H1 (cell line): ENCODE results near the gene SYT2. TPM values are rescaled to one million over a fixed set of nuclear protein-coding genes. Genes with fewer than 3 reads are reported as not detected.

Experiments used
- CTCF ChIA-PET: fragments of 300-600 bp; sonication (Branson Sonifier 250); formaldehyde crosslinking; loops from one replicate; lab custom pipeline; 2021; ENCODE audit not compliant: partially characterized antibody; lab: Charles Lee
- POLR2A ChIA-PET: fragments of 300-600 bp; sonication (Branson Sonifier 250); formaldehyde crosslinking; loops from one replicate; lab custom pipeline; 2021; ENCODE audit warnings: inconsistent platforms; ENCODE audit not compliant: partially characterized antibody; lab: Charles Lee
- DNase-seq, 2 experiments: peaks; one replicate each; pipeline versions ENCODE4 v3.0.0 to v3.0.0-alpha.2; 2010 to 2022; ENCODE audit warnings: low spot score in 2 of 2, low read depth in 1 of 2, mixed read lengths in 1 of 2
- FAIRE-seq: peaks from 2 replicates; lab custom pipeline; 2011; peaks lifted over from hg19 to GRCh38; lab: Jason Lieb, UNC
- H2AFZ ChIP-seq: 2 replicates; pipeline ENCODE4 v1.8.1; 2012; ENCODE audit warnings: low read length, inconsistent platforms
- H2AK5ac ChIP-seq: 2 replicates; pipeline ENCODE4 v1.6.1; 2013; ENCODE audit warnings: low read depth, low read length
- H2BK120ac ChIP-seq: replicated peaks from 2 replicates; pipeline ENCODE3; 2013; ENCODE audit warnings: low read depth, low read length, inconsistent platforms
- H2BK12ac ChIP-seq: 2 replicates; pipeline ENCODE4 v1.6.1; 2013; ENCODE audit warnings: low read depth, low read length
- H2BK15ac ChIP-seq: 2 replicates; pipeline ENCODE4 v1.6.1; 2013; ENCODE audit warnings: low read length
- H2BK20ac ChIP-seq: 2 replicates; pipeline ENCODE4 v1.6.1; 2013; ENCODE audit warnings: low read length
- H2BK5ac ChIP-seq: 2 replicates; pipeline ENCODE4 v1.6.1; 2013; ENCODE audit warnings: low read depth, low read length
- H3K14ac ChIP-seq: 2 replicates; pipeline ENCODE4 v1.6.1; 2013; ENCODE audit warnings: inconsistent platforms; ENCODE audit not compliant: insufficient read length
- H3K18ac ChIP-seq: 2 replicates; pipeline ENCODE4 v1.6.1; 2013; ENCODE audit warnings: low read length; ENCODE audit errors: extremely low read depth
- H3K23ac ChIP-seq: 2 replicates; pipeline ENCODE4 v1.6.1; 2013; ENCODE audit warnings: inconsistent platforms; ENCODE audit not compliant: insufficient read length
- H3K23me2 ChIP-seq: 2 replicates; pipeline ENCODE4 v1.6.1; 2013; ENCODE audit warnings: low read depth, low read length
- H3K27ac ChIP-seq: 2 replicates; pipeline ENCODE4 v1.6.1; 2011; ENCODE audit warnings: low read depth, low read length, inconsistent platforms
- H3K27me3 ChIP-seq, 4 experiments: replicated peaks in 1 of 4; 1 replicate in 1 of 4; 2 replicates in 3 of 4; pipeline versions ENCODE4 v1.6.1 to v1.8.1; 2011 to 2013; ENCODE audit warnings: low read length in 3 of 4, mild to moderate bottlenecking in 3 of 4, inconsistent platforms in 2 of 4, mixed read lengths in 2 of 4, moderate library complexity in 1 of 4; ENCODE audit not compliant: control insufficient read depth in 3 of 4, insufficient read depth in 3 of 4; ENCODE audit errors: extremely low read depth in 1 of 4
- H3K36me3 ChIP-seq, 4 experiments: 2 replicates each; pipeline versions ENCODE4 v1.6.1 to v1.8.1; 2011 to 2013; ENCODE audit warnings: mild to moderate bottlenecking in 4 of 4, low read length in 3 of 4, moderate library complexity in 2 of 4, control low read depth in 1 of 4, inconsistent platforms in 1 of 4; ENCODE audit not compliant: insufficient read depth in 4 of 4, control insufficient read depth in 2 of 4
- H3K4ac ChIP-seq: replicated peaks from 2 replicates; pipeline ENCODE3; 2013; ENCODE audit warnings: low read length, low read depth, mixed read lengths, inconsistent platforms; ENCODE audit not compliant: insufficient read length
- H3K4me1 ChIP-seq, 4 experiments: replicated peaks in 1 of 4; 1 replicate in 1 of 4; 2 replicates in 3 of 4; pipeline versions ENCODE4 v1.6.1 to v1.8.1; 2011 to 2013; ENCODE audit warnings: low read length in 3 of 4, inconsistent platforms in 2 of 4, mixed read lengths in 1 of 4; ENCODE audit not compliant: insufficient read depth in 4 of 4, control insufficient read depth in 3 of 4
- H3K4me2 ChIP-seq, 2 experiments: 2 replicates each; pipeline versions ENCODE4 v1.6.1 to v1.8.1; 2011 to 2013; ENCODE audit warnings: low read depth in 2 of 2, low read length in 2 of 2, control low read depth in 1 of 2, inconsistent platforms in 1 of 2, mild to moderate bottlenecking in 1 of 2; ENCODE audit not compliant: insufficient read depth in 1 of 2
- H3K4me3 ChIP-seq, 4 experiments: fragments of 200-600, 300-600 bp in 1 of 4; sonication (generic), shearing (Covaris generic), sonication (Bioruptor Twin) in 1 of 4; 2 replicates each; pipeline versions ENCODE4 v1.5.1 to v1.8.1; 2011 to 2016; ENCODE audit warnings: low read length in 4 of 4, low read depth in 3 of 4, control low read depth in 2 of 4, inconsistent platforms in 2 of 4, mild to moderate bottlenecking in 2 of 4, mixed read lengths in 1 of 4, moderate library complexity in 1 of 4; ENCODE audit not compliant: insufficient read depth in 2 of 4; ENCODE audit errors: extremely low read depth in 1 of 4
- H3K56ac ChIP-seq: replicated peaks from 2 replicates; pipeline ENCODE3; 2013; ENCODE audit warnings: low read depth, mild to moderate bottlenecking, mixed read lengths, low read length, inconsistent platforms; ENCODE audit not compliant: insufficient read length
- H3K79me1 ChIP-seq: 2 replicates; pipeline ENCODE4 v1.6.1; 2013; ENCODE audit warnings: low read depth, low read length, control low read depth
- H3K79me2 ChIP-seq, 2 experiments: 2 replicates each; pipeline versions ENCODE4 v1.6.1 to v1.8.1; 2012 to 2013; ENCODE audit warnings: low read length in 2 of 2, mild to moderate bottlenecking in 2 of 2, inconsistent platforms in 1 of 2; ENCODE audit not compliant: insufficient read depth in 2 of 2, control insufficient read depth in 1 of 2
- H3K9ac ChIP-seq, 4 experiments: replicated peaks in 1 of 4; 1 replicate in 1 of 4; 2 replicates in 3 of 4; pipeline versions ENCODE4 v1.6.1 to v1.8.1; 2011 to 2013; ENCODE audit warnings: low read depth in 3 of 4, low read length in 3 of 4, control low read depth in 2 of 4, mild to moderate bottlenecking in 2 of 4, moderate library complexity in 2 of 4, inconsistent platforms in 1 of 4; ENCODE audit errors: extremely low read depth in 1 of 4
- H3K9me3 ChIP-seq, 2 experiments: 2 replicates each; pipeline versions ENCODE4 v1.6.1 to v1.8.1; 2012 to 2013; ENCODE audit warnings: mild to moderate bottlenecking in 2 of 2, moderate library complexity in 2 of 2, control low read depth in 1 of 2, inconsistent platforms in 1 of 2, low read depth in 1 of 2, low read length in 1 of 2, mixed read lengths in 1 of 2; ENCODE audit not compliant: insufficient read depth in 2 of 2
- H4K20me1 ChIP-seq, 2 experiments: replicated peaks in 1 of 2; 2 replicates each; pipeline versions ENCODE3 to v1.8.1; 2011 to 2013; ENCODE audit warnings: inconsistent platforms in 2 of 2, low read length in 2 of 2, mild to moderate bottlenecking in 1 of 2; ENCODE audit not compliant: insufficient read depth in 2 of 2, control insufficient read depth in 1 of 2
- H4K5ac ChIP-seq: 2 replicates; pipeline ENCODE4 v1.6.1; 2013; ENCODE audit warnings: low read length, low read depth, mixed read lengths, inconsistent platforms; ENCODE audit not compliant: insufficient read length
- H4K8ac ChIP-seq: 2 replicates; pipeline ENCODE4 v1.8.0; 2013; ENCODE audit warnings: mild to moderate bottlenecking, moderate library complexity, low read length, inconsistent platforms; ENCODE audit not compliant: insufficient read depth; ENCODE audit errors: extremely low read depth
- H4K91ac ChIP-seq: replicated peaks from 2 replicates; pipeline ENCODE3; 2013; ENCODE audit warnings: low read length, mixed read lengths, inconsistent platforms; ENCODE audit not compliant: insufficient read length
- CBX5 ChIP-seq: fragments of 300-800, 300-1000 bp; sonication (generic); IDR thresholded peaks from 2 replicates; pipeline ENCODE4 v1.7.1; 2016; ENCODE audit warnings: antibody characterized with exemption, low read length, low read depth
- CBX8 ChIP-seq: fragments of 300-800, 300-1000 bp; sonication (generic); IDR thresholded peaks from 2 replicates; pipeline ENCODE4 v1.7.1; 2016; ENCODE audit warnings: low read depth, low read length, borderline replicate concordance
- E2F6 ChIP-seq: IDR thresholded peaks from 2 replicates; pipeline ENCODE4 v1.6.1; 2012; ENCODE audit warnings: inconsistent platforms
- EP300 ChIP-seq, 2 experiments: IDR thresholded peaks; 1 replicate in 1 of 2; 2 replicates in 1 of 2; pipeline ENCODE4 v1.6.1; 2011 to 2012; ENCODE audit warnings: low read depth in 2 of 2, low read length in 2 of 2, mild to moderate bottlenecking in 2 of 2, borderline replicate concordance in 1 of 2, inconsistent platforms in 1 of 2, moderate library complexity in 1 of 2
- FOSL1 ChIP-seq: IDR thresholded peaks from 2 replicates; pipeline ENCODE4 v1.6.1; 2011; ENCODE audit warnings: mild to moderate bottlenecking, low read depth, low read length, moderate library complexity; ENCODE audit not compliant: insufficient read depth
- GTF2F1 ChIP-seq: IDR thresholded peaks from 2 replicates; pipeline ENCODE4 v1.6.1; 2012; ENCODE audit warnings: low read depth, low read length, improper control_type of control experiment, borderline replicate concordance
- HDAC6 ChIP-seq: IDR thresholded peaks from one replicate; pipeline ENCODE4 v1.7.1; 2012; ENCODE audit warnings: low read depth, mild to moderate bottlenecking, inconsistent platforms, low read length, moderate library complexity
- MAFK ChIP-seq: IDR thresholded peaks from 2 replicates; pipeline ENCODE4 v1.6.1; 2012; ENCODE audit warnings: low read depth, mild to moderate bottlenecking, improper control_type of control experiment, low read length
- MAX ChIP-seq: IDR thresholded peaks from 2 replicates; pipeline ENCODE4 v1.6.1; 2012; ENCODE audit warnings: inconsistent platforms
- PHF8 ChIP-seq: fragments of 200-600 bp; sonication (generic); conservative IDR thresholded peaks from 2 replicates; pipeline ENCODE4 v1.7.1; 2012; ENCODE audit warnings: low read depth, mild to moderate bottlenecking, inconsistent platforms, low read length, moderate library complexity
- SIX5 ChIP-seq: IDR thresholded peaks from 2 replicates; pipeline ENCODE4 v1.6.1; 2011; ENCODE audit warnings: mild to moderate bottlenecking, low read depth, low read length
- USF2 ChIP-seq: IDR thresholded peaks from 2 replicates; pipeline ENCODE4 v1.6.1; 2011; ENCODE audit warnings: low read length, improper control_type of control experiment
- WGBS, 2 experiments: shearing (Covaris generic) in 1 of 2; methylation state at CpG; one replicate each; pipeline versions ENCODE4 v1.1.6 to v1.1.7; 2013 to 2015; ENCODE audit warnings: low lambda C conversion rate in 2 of 2, mixed read lengths in 2 of 2, inconsistent platforms in 1 of 2, low coverage in 1 of 2, missing lambda C conversion rate in 1 of 2; ENCODE audit not compliant: insufficient replicate concordance in 2 of 2, insufficient coverage in 1 of 2, insufficient read length in 1 of 2; ENCODE audit errors: extremely low coverage in 1 of 2, missing lambda C conversion rate in 1 of 2; 5-methylcytosine and 5-hydroxymethylcytosine counted together
- polyA plus RNA-seq, 7 experiments: library from polyadenylated mRNA; depleted of rRNA in 3 of 7; stranded (reverse) in 5 of 7; unstranded in 2 of 7; fragments of >200 nt in 5 of 7; fragments of 200-250 nt in 2 of 7; gene quantifications; 1 replicate in 5 of 7; 2 replicates in 1 of 7; 4 replicates in 1 of 7; pipeline versions ENCODE4 v1.2.1 to v1.2.3, GENCODE V29; 2011 to 2013; ENCODE audit warnings: missing spikeins in 2 of 7, mixed read lengths in 2 of 7
- total RNA-seq: library from RNA; stranded (reverse); fragmentation: NEBNext Ultra II Directional; extraction: Animal tissue kit (Norgen Biotek cat#: 25700); gene quantifications from 2 replicates; pipeline ENCODE4 v1.2.1, GENCODE V29; 2021

The SYT2 gene
- total and polyA plus RNA-seq, 2 of the 8 experiments (the other 6 are each of a cell fraction or from before 2014, with no cell fraction given) = 2.8 to 11.0 TPM

- Histone ChIP-seq H3K9ac (no peak overlapping the region), H3K4me2 (no peak overlapping the region), H4K5ac (no peak overlapping the region), H3K4me3 (no peak overlapping the region), H2AK5ac (no peak overlapping the region), H4K8ac (no peak overlapping the region), H4K20me1 (no peaks in the 10 kb centered on the region), H3K79me2 (no peaks in the 10 kb centered on the region), H3K4ac (no peak overlapping the region), H2AFZ (no peak overlapping the region), H3K23me2 (no peaks in the 10 kb centered on the region), H4K91ac (no peak overlapping the region), H3K23ac (no peak overlapping the region), H3K4me1 (no peaks in the 10 kb centered on the region), H3K14ac (no peak overlapping the region), H2BK20ac (no peak overlapping the region), H3K27me3 (no peaks in the 10 kb centered on the region; a peak in 1 of 7 replicates), H2BK12ac (no peak overlapping the region), H2BK5ac (no peak overlapping the region), H3K56ac (no peak overlapping the region), H3K79me1 (no peaks in the 10 kb centered on the region), H3K27ac (no peak overlapping the region), H3K18ac (no peak overlapping the region), H3K36me3 (no peaks in the 10 kb centered on the region), H2BK15ac (no peak overlapping the region), H3K9me3 (no peaks in the 10 kb centered on the region), H2BK120ac (no peak overlapping the region)
- FAIRE-seq (no peak), DNase-seq (no peak)
- ChIA-PET CTCF (interaction anchor here (0.6 to 1.5 kb wide), 7 partner anchors 9 to 91 kb away, joined by 3 to 4 read pairs (median 3); no protein-coding TSS in a partner anchor), POLR2A (no interaction called here)
- WGBS, 2 experiments = 94% methylated on average over 6 of the region's 7 CpGs; no CpG with 5 or more reads in 1 of the 2 experiments
- TF ChIP-seq MAFK (no peak), CBX5 (no peak), PHF8 (no peak), SIX5 (no peak), EP300 (IDR thresholded peaks at IDR 0.05; ENCODE audit: borderline replicate concordance in 1 of 2, low read depth in 2 of 2, low read length in 2 of 2) (no peak), E2F6 (no peak), MAX (no peak), CBX8 (no peak), HDAC6 (no peak), GTF2F1 (no peak), USF2 (no peak), FOSL1 (no peak)
Observed at GRCh38 chr1:202591515-202591914, 118.7 kb downstream of the SYT2 start.
